ENCODE results near the gene CBFB. TPM values are rescaled to one million over a fixed set of nuclear protein-coding genes. Genes with fewer than 3 reads are reported as not detected.
A peak's percentile ranks its signal among the peaks of the same experiment; 100 is the strongest.

Gene CBFB
- total and polyA plus RNA-seq, 11 donors = 11.3 to 53.6 (median 28.1) TPM

DNA sequence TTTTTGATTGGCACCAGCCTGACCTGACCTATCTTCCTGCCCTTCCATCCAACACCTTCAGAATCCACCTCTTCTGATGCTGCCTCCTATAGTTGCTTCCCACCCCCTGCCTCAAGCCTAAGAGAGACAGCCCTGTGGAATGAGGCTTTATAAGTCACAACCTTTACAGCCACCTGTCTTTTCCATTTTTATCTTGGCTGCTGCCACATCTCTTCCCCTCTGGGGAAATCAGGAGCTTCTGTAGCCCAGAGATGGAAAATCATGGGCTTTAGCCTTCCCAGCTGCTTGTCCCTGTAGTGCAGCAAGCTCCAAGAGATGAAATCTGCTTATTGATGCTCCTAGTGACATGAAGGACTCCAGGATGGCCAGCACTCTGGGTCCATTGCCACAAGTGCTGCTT, 99.5 kb downstream of the CBFB start:
- Histone ChIP-seq H3K36me3 (peaks cover 0 to 91% (median 67%) of the 10 kb centered on the region in 9 donors), H3K9me3 (no peaks in the 10 kb centered on the region), H3K4me1 (peaks cover 0 to 9% (median 0%) of the 10 kb centered on the region in 12 donors), H3K27ac (no peak overlapping the region), H3K4me3 (no peak overlapping the region), H3K27me3 (no peaks in the 10 kb centered on the region)
- intact Hi-C loops (cut with DNase I) = no loop called here
- no peak for TF ChIP-seq POLR2A (IDR thresholded peaks at IDR 0.05)
- TF ChIP-seq, protein P1, sequence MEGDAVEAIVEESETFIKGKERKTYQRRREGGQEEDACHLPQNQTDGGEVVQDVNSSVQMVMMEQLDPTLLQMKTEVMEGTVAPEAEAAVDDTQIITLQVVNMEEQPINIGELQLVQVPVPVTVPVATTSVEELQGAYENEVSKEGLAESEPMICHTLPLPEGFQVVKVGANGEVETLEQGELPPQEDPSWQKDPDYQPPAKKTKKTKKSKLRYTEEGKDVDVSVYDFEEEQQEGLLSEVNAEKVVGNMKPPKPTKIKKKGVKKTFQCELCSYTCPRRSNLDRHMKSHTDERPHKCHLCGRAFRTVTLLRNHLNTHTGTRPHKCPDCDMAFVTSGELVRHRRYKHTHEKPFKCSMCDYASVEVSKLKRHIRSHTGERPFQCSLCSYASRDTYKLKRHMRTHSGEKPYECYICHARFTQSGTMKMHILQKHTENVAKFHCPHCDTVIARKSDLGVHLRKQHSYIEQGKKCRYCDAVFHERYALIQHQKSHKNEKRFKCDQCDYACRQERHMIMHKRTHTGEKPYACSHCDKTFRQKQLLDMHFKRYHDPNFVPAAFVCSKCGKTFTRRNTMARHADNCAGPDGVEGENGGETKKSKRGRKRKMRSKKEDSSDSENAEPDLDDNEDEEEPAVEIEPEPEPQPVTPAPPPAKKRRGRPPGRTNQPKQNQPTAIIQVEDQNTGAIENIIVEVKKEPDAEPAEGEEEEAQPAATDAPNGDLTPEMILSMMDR (IDR thresholded peaks at IDR 0.05) = no peak
- ATAC-seq (no peak), DNase-seq (no peak)

DNA sequence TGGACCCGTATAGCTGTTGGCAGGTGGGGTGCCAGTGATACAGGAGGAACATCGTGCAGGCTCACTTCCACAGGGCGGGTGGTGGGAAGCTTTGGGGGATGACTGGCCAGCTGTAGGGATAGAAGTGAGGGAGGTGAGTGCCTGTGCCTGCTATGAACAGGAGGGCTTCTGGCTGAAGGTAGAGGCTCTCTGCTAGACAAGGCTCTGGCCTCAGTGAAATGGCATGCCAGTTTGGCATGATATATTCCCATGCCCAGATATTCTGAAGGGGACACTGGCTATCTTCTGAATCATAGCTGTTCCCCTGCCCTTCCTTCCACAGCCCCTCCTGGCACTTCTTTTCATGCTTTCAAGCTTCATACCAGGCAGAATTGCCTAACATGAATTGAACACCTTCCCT, 99.9 kb downstream of the CBFB start:
- H3K9me3 ChIP-seq = no peaks in the 10 kb centered on the region
- no peak for ATAC-seq
- no peak overlapping the region for H3K4me3 ChIP-seq
- no peaks in the 10 kb centered on the region for H3K27me3 ChIP-seq
- intact Hi-C loops (cut with DNase I) = no loop called here
- H3K27ac ChIP-seq = no peak overlapping the region
- TF ChIP-seq, protein P1 (IDR thresholded peaks at IDR 0.05) = no peak
- no peak for TF ChIP-seq POLR2A (IDR thresholded peaks at IDR 0.05)
- H3K4me1 ChIP-seq = peaks cover 0 to 9% (median 0%) of the 10 kb centered on the region in 12 donors
- peaks cover 0 to 91% (median 66%) of the 10 kb centered on the region in 9 donors for H3K36me3 ChIP-seq
- 92 to 100% (median 95%) methylated on average over 1 to 3 of the region's 3 CpGs for WGBS, 4 donors
- no peak for DNase-seq

DNA sequence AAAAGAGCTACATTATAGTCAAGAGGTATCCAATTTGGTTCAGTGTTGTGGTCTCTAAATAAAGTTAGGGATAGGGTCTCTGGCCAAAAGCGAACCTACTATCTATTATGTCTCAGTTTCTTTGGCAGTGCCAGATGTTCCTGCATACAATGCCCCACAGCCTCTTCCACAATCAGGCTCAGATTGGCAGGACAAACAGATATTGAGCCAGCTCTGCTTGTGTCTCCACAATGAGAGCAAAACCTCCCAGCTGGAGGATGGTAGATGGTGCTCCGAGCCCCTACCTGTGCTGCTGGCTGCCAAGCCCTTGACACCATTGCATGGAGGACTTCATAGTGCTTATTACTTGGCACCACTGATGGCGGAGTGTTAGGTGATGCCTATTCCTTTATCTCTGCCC, 100.5 kb downstream of the CBFB start:
- WGBS, 4 donors = 71 to 92% (median 75%) methylated on average over 3 of the region's 3 CpGs
- H3K36me3 ChIP-seq = peaks cover 0 to 91% (median 67%) of the 10 kb centered on the region in 9 donors
- no peak for DNase-seq
- TF ChIP-seq, protein P1 (IDR thresholded peaks at IDR 0.05) = no peak
- TF ChIP-seq POLR2A (IDR thresholded peaks at IDR 0.05) = no peak
- peaks cover 0 to 9% (median 0%) of the 10 kb centered on the region in 12 donors for H3K4me1 ChIP-seq
- no peak overlapping the region for H3K4me3 ChIP-seq
- ATAC-seq = peak in 2 of 4 donors; percentile 38 to 42
- no peaks in the 10 kb centered on the region for H3K27me3 ChIP-seq
- H3K27ac ChIP-seq = no peak overlapping the region
- intact Hi-C loops (cut with DNase I) = no loop called here
- H3K9me3 ChIP-seq = no peaks in the 10 kb centered on the region

DNA sequence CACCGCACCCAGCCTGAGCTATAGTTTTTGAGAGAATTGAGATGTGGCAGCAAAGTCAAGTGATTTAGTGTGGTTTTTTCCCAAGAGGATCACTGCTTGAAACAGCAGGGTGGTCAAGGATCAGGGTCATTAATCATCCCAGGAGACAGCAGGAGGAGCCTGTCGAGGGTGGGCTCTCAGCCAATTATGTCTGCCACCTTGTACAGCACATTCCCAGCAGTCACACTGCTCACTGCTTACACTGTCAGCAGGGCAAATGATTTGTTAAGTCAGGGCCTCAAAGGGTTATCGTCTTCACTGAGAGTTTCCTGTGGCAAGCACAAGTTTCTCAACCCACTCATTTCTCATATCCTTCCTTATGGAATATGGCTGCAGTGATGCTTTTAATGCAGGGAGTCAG, 108.7 kb downstream of the CBFB start:
- intact Hi-C loops (cut with DNase I) = no loop called here
- ATAC-seq (no peak), DNase-seq (no peak)
- Histone ChIP-seq H3K4me3 (no peak overlapping the region), H3K27ac (no peak overlapping the region), H3K9me3 (no peaks in the 10 kb centered on the region), H3K27me3 (no peaks in the 10 kb centered on the region), H3K36me3 (peaks cover 0 to 100% (median 98%) of the 10 kb centered on the region in 9 donors), H3K4me1 (no peaks in the 10 kb centered on the region)
- TF ChIP-seq, protein P1 (IDR thresholded peaks at IDR 0.05) = no peak
- no peak for TF ChIP-seq POLR2A (IDR thresholded peaks at IDR 0.05)
- WGBS, 4 donors = 50 to 63% (median 61%) methylated on average over 3 of the region's 3 CpGs
